Pancreas (tissue), 10 donors: ENCODE measurements around the gene COL16A1. TPM values are rescaled to one million over a fixed set of nuclear protein-coding genes. Genes with fewer than 3 reads are reported as not detected.

ENCODE experiments used
- ATAC-seq, 4 donors: fragments of 200-7000 bp; cut with Tn5 transposase; one replicate each; pipeline versions ENCODE4 v1.8.0 to v1.9.1; 2020; ENCODE audit warnings: mild to moderate bottlenecking in 4 of 4, moderate library complexity in 4 of 4
- DNase-seq, 6 donors: peaks; one replicate each; pipeline ENCODE4 v3.0.0-alpha.2; 2020
- FAIRE-seq: peaks from 2 replicates; lab custom pipeline; 2012; peaks lifted over from hg19 to GRCh38; lab: Jason Lieb, UNC
- H3K27ac ChIP-seq, 4 donors: fragments of 200-600 bp; sonication (generic); 1 replicate in 3 of 4; 2 replicates in 1 of 4; pipeline versions ENCODE4 v1.5.0 to v1.8.0; 2020
- H3K27me3 ChIP-seq, 4 donors: fragments of 200-600 bp; one replicate each; pipeline ENCODE4 v1.8.0; 2021
- H3K36me3 ChIP-seq, 3 donors: fragments of 200-600 bp; sonication (generic) in 1 of 3; one replicate each; pipeline versions ENCODE4 v1.5.0 to v1.8.0; 2020 to 2021
- H3K4me1 ChIP-seq, 3 donors: fragments of 200-600 bp; one replicate each; pipeline ENCODE4 v1.8.0; 2021
- H3K4me3 ChIP-seq, 4 donors: fragments of 200-600 bp; sonication (generic) in 2 of 4; one replicate each; pipeline versions ENCODE4 v1.5.0 to v1.8.0; 2020 to 2021
- H3K9me3 ChIP-seq, 4 donors: fragments of 200-600 bp; one replicate each; pipeline ENCODE4 v1.8.0; 2021
- CTCF ChIP-seq, 4 donors: fragments of 200-600 bp; sonication (generic) in 3 of 4; IDR thresholded peaks; one replicate each; pipeline versions ENCODE4 v1.5.0 to v1.8.0; 2021; ENCODE audit warnings: antibody characterized with exemption in 4 of 4
- whole genome bisulfite sequencing, 2 donors: extraction: QIAGEN DNeasy Blood & Tissue Kit; methylation state at CpG; one replicate each; pipeline ENCODE4 v1.1.7; 2013; 5-methylcytosine and 5-hydroxymethylcytosine counted together
- intact Hi-C, 3 donors: fragments of 100-400 bp; cut with DNase I; formaldehyde crosslinking; loops; one replicate each; pipeline versions ENCODE4 v1.11.1 to v1.14.2; 2022
- polyA plus RNA-seq, 2 donors: library from polyadenylated mRNA; stranded (reverse); fragments of 200-250 nt; gene quantifications; one replicate each; pipeline ENCODE4 v1.2.3, GENCODE V29; 2013
- total RNA-seq, 6 donors: library from RNA; stranded (reverse); fragmentation: NEBNext Ultra II Directional in 4 of 6; extraction: Animal tissue kit (Norgen Biotek cat#: 25700) in 4 of 6; gene quantifications; one replicate each; pipeline versions ENCODE4 v1.2.1 to v1.2.4, GENCODE V29; 2021 to 2023
- donor health status: healthy with polysubstance abuse.
- donor health status: DM: no; HTN: no; CAD: no; lungs with moderate emphysema.
- donor health status: DM: no; HTN: no; CAD: no.
- donor health status: control.
- donor health status: control.
- donor health status: Bipolar disorder and iron deficiency.
- donor health status: DM: yes; HTN: yes; CAD: no.
- donor health status: DM: no; HTN: no; CAD: no.
- donor health status: DM: no; HTN: no; CAD: no.
- donor health status: DM: yes; HTN: yes; CAD: no.

Gene COL16A1
- total and polyA plus RNA-seq, 8 donors: 3.3 to 26.7 (median 11.2) TPM

- Histone ChIP-seq H3K27me3 (no peaks in the 10 kb centered on the region), H3K4me1 (no peaks in the 10 kb centered on the region), H3K4me3 (no peak overlapping the region), H3K36me3 (no peaks in the 10 kb centered on the region), H3K27ac (no peak overlapping the region), H3K9me3 (no peaks in the 10 kb centered on the region)
- DNase-seq (no peak), FAIRE-seq (no peak), ATAC-seq (no peak)
- 51 to 64% methylated on average over 6 of the region's 6 CpGs for whole genome bisulfite sequencing, 2 donors
- intact Hi-C loops: no loop called here
- no peak for TF ChIP-seq CTCF (IDR thresholded peaks at IDR 0.05)
Measured at GRCh38 chr1:31677949-31678348, 25.9 kb downstream of the COL16A1 start.

- FAIRE-seq (no peak), DNase-seq (no peak), ATAC-seq (no peak)
- 56 to 62% methylated on average over 3 of the region's 3 CpGs for WGBS, 2 donors
- Histone ChIP-seq H3K4me3 (no peak overlapping the region), H3K36me3 (no peaks in the 10 kb centered on the region), H3K27ac (no peak overlapping the region), H3K4me1 (no peaks in the 10 kb centered on the region), H3K9me3 (no peaks in the 10 kb centered on the region), H3K27me3 (no peaks in the 10 kb centered on the region)
- intact Hi-C loops: no loop called here
- no peak for TF ChIP-seq CTCF (IDR thresholded peaks at IDR 0.05)
Measured at GRCh38 chr1:31677401-31677800, 26.4 kb downstream of the COL16A1 start.

GRCh38 chr1:31675756-31676155 is 28.1 kb downstream of the COL16A1 start:
- ATAC-seq (no peak), FAIRE-seq (no peak), DNase-seq (no peak)
- Histone ChIP-seq H3K9me3 (no peaks in the 10 kb centered on the region), H3K4me1 (no peaks in the 10 kb centered on the region), H3K36me3 (no peaks in the 10 kb centered on the region), H3K27me3 (no peaks in the 10 kb centered on the region), H3K4me3 (no peak overlapping the region), H3K27ac (no peak overlapping the region)
- TF ChIP-seq CTCF (IDR thresholded peaks at IDR 0.05): no peak
- intact Hi-C loops: no loop called here
- WGBS, 2 donors: 71 to 79% methylated on average over 14 of the region's 14 CpGs

- FAIRE-seq (no peak), DNase-seq (no peak), ATAC-seq (no peak)
- WGBS, 2 donors: 56 to 65% methylated on average over 6 to 7 of the region's 7 CpGs
- Histone ChIP-seq H3K36me3 (no peaks in the 10 kb centered on the region), H3K27me3 (no peaks in the 10 kb centered on the region), H3K27ac (no peak overlapping the region), H3K4me1 (peaks cover 0 to 4% (median 2%) of the 10 kb centered on the region in 3 donors), H3K4me3 (no peak overlapping the region), H3K9me3 (no peaks in the 10 kb centered on the region)
- intact Hi-C loops: no loop called here
- no peak for TF ChIP-seq CTCF (IDR thresholded peaks at IDR 0.05)
Measured at GRCh38 chr1:31675161-31675560, 28.7 kb downstream of the COL16A1 start.

GRCh38 chr1:31674626-31675025 is 29.2 kb downstream of the COL16A1 start:
- Histone ChIP-seq H3K27ac (no peak overlapping the region), H3K4me3 (no peak overlapping the region), H3K9me3 (no peaks in the 10 kb centered on the region), H3K27me3 (no peaks in the 10 kb centered on the region), H3K36me3 (no peaks in the 10 kb centered on the region), H3K4me1 (peaks cover 0 to 7% (median 6%) of the 10 kb centered on the region in 3 donors)
- no peak for DNase-seq
- TF ChIP-seq CTCF (IDR thresholded peaks at IDR 0.05): no peak
- 77 to 82% methylated on average over 8 of the region's 8 CpGs for WGBS, 2 donors
- no peak for FAIRE-seq
- intact Hi-C loops: no loop called here
- ATAC-seq: no peak
